HepG2 (cell line): ENCODE data around the gene PCED1B. TPM values are rescaled to one million over a fixed set of nuclear protein-coding genes. Genes with fewer than 3 reads are reported as not detected.

Experiments
- ATAC-seq: fragments of 200-7000 bp; cut with Tn5 transposase; 3 replicates; pipeline ENCODE4 v1.9.1; 2020; ENCODE audit warnings: mild to moderate bottlenecking, moderate library complexity
- BruUV-seq: library from RNA; stranded (reverse); fragments of 400-500 nt; replicated peaks from 2 replicates; lab custom pipeline; 2021; lab: Mats Ljungman, UMichigan
- CTCF ChIA-PET: fragments of 300-600 bp; formaldehyde crosslinking; extraction: SDS; loops from one replicate; lab custom pipeline; 2021; ENCODE audit warnings: low total read pairs, inconsistent platforms, low intra/inter-chr PET ratio; lab: Yijun Ruan, JAX
- POLR2A ChIA-PET: fragments of 350-600 bp; sonication (Branson Sonifier 250); formaldehyde crosslinking; loops from one replicate; lab custom pipeline; 2020; ENCODE audit warnings: antibody characterized with exemption, inconsistent platforms; lab: Yijun Ruan, JAX
- DNase-seq: peaks from one replicate; pipeline ENCODE4 v3.0.0-alpha.2; 2015; ENCODE audit warnings: low spot score
- FAIRE-seq: peaks from 3 replicates; lab custom pipeline; 2011; peaks lifted over from hg19 to GRCh38; lab: Jason Lieb, UNC
- H2AFZ ChIP-seq: one replicate; pipeline ENCODE4 v1.6.1; 2011; ENCODE audit warnings: low read length, inconsistent platforms
- H3K27ac ChIP-seq: fragments of 300-600 bp; 3 replicates; pipeline ENCODE4 v1.8.0; 2011; ENCODE audit warnings: mixed run types, mild to moderate bottlenecking, mixed read lengths, low read length, inconsistent platforms; ENCODE audit not compliant: insufficient read depth; ENCODE audit errors: extremely low read length
- H3K27me3 ChIP-seq, 2 experiments: fragments of 200-600 bp in 1 of 2; 2 replicates in 1 of 2; 3 replicates in 1 of 2; pipeline versions ENCODE4 v1.6.0 to v1.8.0; 2011; ENCODE audit warnings: low read length in 2 of 2, mild to moderate bottlenecking in 2 of 2, moderate library complexity in 2 of 2, inconsistent platforms in 1 of 2; ENCODE audit not compliant: insufficient read depth in 2 of 2, control insufficient read depth in 1 of 2
- H3K36me3 ChIP-seq, 2 experiments: fragments of 200-600 bp in 1 of 2; replicated peaks in 1 of 2; 2 replicates in 1 of 2; 3 replicates in 1 of 2; pipeline versions ENCODE4 v1.5.1 to v1.8.0; 2011; ENCODE audit warnings: low read length in 2 of 2, inconsistent platforms in 1 of 2; ENCODE audit not compliant: insufficient read depth in 2 of 2, control insufficient read depth in 1 of 2
- H3K4me1 ChIP-seq: 2 replicates; pipeline ENCODE4 v1.5.1; 2012; ENCODE audit warnings: low read length, inconsistent platforms; ENCODE audit not compliant: insufficient read depth
- H3K4me2 ChIP-seq: 2 replicates; pipeline ENCODE4 v1.6.0; 2011; ENCODE audit warnings: low read depth, low read length, inconsistent platforms
- H3K4me3 ChIP-seq, 3 experiments: fragments of 200-600 bp in 1 of 3; sonication (generic), shearing (Covaris generic) in 1 of 3; replicated peaks in 1 of 3; 2 replicates each; pipeline ENCODE4 v1.5.1; 2011 to 2016; ENCODE audit warnings: low read length in 3 of 3, inconsistent platforms in 2 of 3, low read depth in 2 of 3, mild to moderate bottlenecking in 2 of 3, control low read depth in 1 of 3, mixed read lengths in 1 of 3; ENCODE audit not compliant: insufficient read depth in 1 of 3
- H3K79me2 ChIP-seq: one replicate; pipeline ENCODE4 v1.6.1; 2011; ENCODE audit warnings: low read length, inconsistent platforms; ENCODE audit not compliant: insufficient read depth
- H3K9ac ChIP-seq: 2 replicates; pipeline ENCODE4 v1.6.0; 2011; ENCODE audit warnings: mild to moderate bottlenecking, low read depth, low read length, inconsistent platforms; ENCODE audit not compliant: insufficient read depth
- H3K9me3 ChIP-seq: 2 replicates; pipeline ENCODE4 v1.5.1; 2012; ENCODE audit warnings: mild to moderate bottlenecking, low read length
- H4K20me1 ChIP-seq: 2 replicates; pipeline ENCODE4 v1.6.0; 2011; ENCODE audit warnings: inconsistent platforms, mild to moderate bottlenecking, low read length, moderate library complexity; ENCODE audit not compliant: insufficient read depth
- ARNTL ChIP-seq: sonication (generic); formaldehyde crosslinking; IDR thresholded peaks from 2 replicates; pipeline ENCODE4 v1.4.0; 2020; ENCODE audit warnings: mild to moderate bottlenecking, missing genetic modification reagents
- CBFB ChIP-seq: sonication (generic); formaldehyde crosslinking; IDR thresholded peaks from 2 replicates; pipeline ENCODE4 v1.4.0; 2020; ENCODE audit warnings: missing genetic modification reagents
- KLF12 ChIP-seq: sonication (generic); formaldehyde crosslinking; IDR thresholded peaks from 2 replicates; pipeline ENCODE4 v1.4.0; 2020; ENCODE audit warnings: missing genetic modification reagents, borderline replicate concordance
- POLR2AphosphoS2 ChIP-seq: IDR thresholded peaks from 2 replicates; pipeline ENCODE4 v1.6.1; 2011; ENCODE audit warnings: low read depth, low read length, improper control_type of control experiment
- RBM22 ChIP-seq: fragments of 200-400 bp; formaldehyde crosslinking; optimal IDR thresholded peaks from 2 replicates; pipeline ENCODE3; 2017; ENCODE audit warnings: mild to moderate bottlenecking, low read length, moderate library complexity
- REST ChIP-seq, 2 experiments: IDR thresholded peaks; 2 replicates each; pipeline ENCODE4 v1.6.1; 2011 to 2012; ENCODE audit warnings: low read length in 2 of 2, borderline replicate concordance in 1 of 2, low read depth in 1 of 2, mild to moderate bottlenecking in 1 of 2, moderate library complexity in 1 of 2
- ZBTB14 ChIP-seq: sonication (generic); formaldehyde crosslinking; IDR thresholded peaks from 2 replicates; pipeline ENCODE4 v1.4.0; 2020; ENCODE audit warnings: missing genetic modification reagents
- ZNF766 ChIP-seq: sonication (generic); formaldehyde crosslinking; IDR thresholded peaks from 2 replicates; pipeline ENCODE4 v1.5.0; 2020; ENCODE audit warnings: missing genetic modification reagents, borderline replicate concordance
- WGBS: methylation state at CpG from one replicate; pipeline ENCODE4 v1.1.6; 2017; ENCODE audit warnings: low lambda C conversion rate; 5-methylcytosine and 5-hydroxymethylcytosine counted together
- in situ Hi-C: cut with HindIII; loops from 2 replicates; pipeline ENCODE4 v1.10.0; 2017; ENCODE audit warnings: low pct_unique_long_range_greater_than_20kb; ENCODE audit not compliant: extremely low pct_ligation_motif_present
- intact Hi-C: fragments of 100-400 bp; cut with micrococcal nuclease; formaldehyde crosslinking; loops from one replicate; pipeline ENCODE4 v1.10.0; 2022; ENCODE audit not compliant: unreplicated experiment
- polyA plus RNA-seq, 8 experiments: library from polyadenylated mRNA; depleted of rRNA in 3 of 8; stranded (reverse) in 7 of 8; unstranded in 1 of 8; fragments of >200 nt; fragmentation: Illumina TruSeq in 4 of 8; extraction: Trizol in 4 of 8; gene quantifications; 2 replicates each; pipeline versions ENCODE4 v1.2.1 to v1.2.3, GENCODE V29; 2011 to 2016; ENCODE audit warnings: low read depth in 4 of 8, missing spikeins in 1 of 8, mixed read lengths in 1 of 8; ENCODE audit not compliant: insufficient read depth in 1 of 8
- total RNA-seq, 5 experiments: library from RNA; depleted of rRNA; stranded (reverse); fragments of >200 nt; fragmentation: Illumina TruSeq; extraction: Trizol; gene quantifications; 2 replicates each; pipeline ENCODE4 v1.2.3, GENCODE V29; 2016; ENCODE audit warnings: low read depth in 1 of 5

The PCED1B gene
- total and polyA plus RNA-seq, 2 of the 13 experiments (the other 11 are each of a cell fraction or from before 2014, with no cell fraction given) = 0.11 to 0.37 TPM

- ChIA-PET CTCF (no interaction called here), POLR2A (no interaction called here)
- Histone ChIP-seq H3K27ac (no peak overlapping the region), H3K27me3 (no peaks in the 10 kb centered on the region), H3K4me3 (no peak overlapping the region), H3K4me1 (0 out of 2 replicates have a peak, but pooled peaks cover 5% of the 10 kb centered on the region), H3K4me2 (no peak overlapping the region), H2AFZ (no peak overlapping the region), H3K9me3 (no peaks in the 10 kb centered on the region), H4K20me1 (no peaks in the 10 kb centered on the region), H3K9ac (no peak overlapping the region), H3K36me3 (no peaks in the 10 kb centered on the region), H3K79me2 (no peaks in the 10 kb centered on the region)
- no peak for DNase-seq
- no peak for ATAC-seq
- BruUV-seq = no TSS peak
- in situ Hi-C loops (no loop called here), intact Hi-C loops (no loop called here)
- TF ChIP-seq KLF12 (CRISPR knock-in tag) = no peak
- TF ChIP-seq REST (IDR thresholded peaks at IDR 0.05; ENCODE audit: borderline replicate concordance in 1 of 2, low read depth in 1 of 2, low read length in 2 of 2) = no peak
- TF ChIP-seq ZNF766 (CRISPR knock-in tag) = no peak
- no peak for TF ChIP-seq RBM22
- no peak for TF ChIP-seq CBFB (CRISPR knock-in tag)
- no peak for TF ChIP-seq ARNTL
- TF ChIP-seq ZBTB14 (CRISPR knock-in tag) = no peak
- TF ChIP-seq POLR2AphosphoS2 = no peak
- WGBS = 74% methylated on average over 7 of the region's 7 CpGs
- no peak for FAIRE-seq
Measured at GRCh38 chr12:47214771-47215170, 135.3 kb downstream of the PCED1B start.
